ENCODE results near the gene KLHL3. TPM values are rescaled to one million over a fixed set of nuclear protein-coding genes. Genes with fewer than 3 reads are reported as not detected.

KLHL3 gene
- total and polyA plus RNA-seq, 9 of the 15 experiments (the other 6 are each of a cell fraction or from before 2014, with no cell fraction given) = under 0.01 to 1.5 (median 0.22) TPM

DNA sequence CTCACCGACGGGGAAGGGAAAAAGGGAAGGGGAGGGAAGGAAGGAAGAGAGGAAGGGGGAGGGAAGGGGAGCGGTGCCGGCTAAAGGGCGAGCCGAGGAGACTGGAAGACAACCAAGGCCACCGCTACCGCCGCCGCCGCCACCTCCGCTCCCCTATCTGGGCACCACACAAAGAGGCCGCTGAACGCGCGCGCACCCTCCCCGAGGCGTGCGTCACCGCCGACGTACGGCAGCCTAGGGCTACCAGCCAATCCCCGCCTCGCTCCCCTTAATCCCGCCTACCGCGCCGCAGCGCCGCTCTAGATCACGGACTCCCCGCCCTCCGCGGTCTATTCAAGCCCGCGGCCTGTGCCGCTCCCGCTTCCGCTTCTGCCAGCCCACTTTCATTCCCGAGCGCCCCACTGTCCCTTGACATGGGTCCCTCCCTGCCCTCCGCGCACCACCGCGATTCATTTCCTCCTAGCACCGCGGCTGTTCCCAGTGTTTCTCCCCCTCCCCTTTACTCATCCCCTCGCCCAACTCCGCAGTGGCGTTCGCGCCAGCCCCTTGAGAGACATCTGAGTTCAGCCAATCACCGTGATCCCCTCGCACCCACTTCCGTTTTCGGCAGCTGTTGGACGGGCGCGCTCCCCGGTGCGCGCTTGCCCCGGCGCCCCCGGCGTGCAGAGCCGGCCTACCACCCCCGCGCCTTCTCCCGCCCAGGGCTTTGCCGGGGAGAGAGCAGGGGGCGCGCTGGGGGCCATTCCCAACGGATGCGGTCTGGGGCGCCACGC is 18.5 kb upstream of the KLHL3 start, which contains the start of gene HNRNPA0 (continued):
- TF ChIP-seq, protein P1, sequence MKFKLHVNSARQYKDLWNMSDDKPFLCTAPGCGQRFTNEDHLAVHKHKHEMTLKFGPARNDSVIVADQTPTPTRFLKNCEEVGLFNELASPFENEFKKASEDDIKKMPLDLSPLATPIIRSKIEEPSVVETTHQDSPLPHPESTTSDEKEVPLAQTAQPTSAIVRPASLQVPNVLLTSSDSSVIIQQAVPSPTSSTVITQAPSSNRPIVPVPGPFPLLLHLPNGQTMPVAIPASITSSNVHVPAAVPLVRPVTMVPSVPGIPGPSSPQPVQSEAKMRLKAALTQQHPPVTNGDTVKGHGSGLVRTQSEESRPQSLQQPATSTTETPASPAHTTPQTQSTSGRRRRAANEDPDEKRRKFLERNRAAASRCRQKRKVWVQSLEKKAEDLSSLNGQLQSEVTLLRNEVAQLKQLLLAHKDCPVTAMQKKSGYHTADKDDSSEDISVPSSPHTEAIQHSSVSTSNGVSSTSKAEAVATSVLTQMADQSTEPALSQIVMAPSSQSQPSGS (CRISPR knock-in tag; IDR thresholded peaks at IDR 0.05) = no peak
- TF ChIP-seq HLTF (IDR thresholded peaks at IDR 0.05) = no peak; the same call in 1 of the 2 replicates
- no peak for TF ChIP-seq IRF2 (CRISPR knock-in tag; IDR thresholded peaks at IDR 0.05)
- TF ChIP-seq ZFP36 (IDR thresholded peaks at IDR 0.05; ENCODE audit: low read depth, low read length, partially characterized antibody) = no peak
- no peak for TF ChIP-seq SIX5 (IDR thresholded peaks at IDR 0.05; ENCODE audit: borderline replicate concordance in 1 of 2, insufficient read depth in 1 of 2, low read depth in 1 of 2, low read length in 2 of 2)
- no peak for TF ChIP-seq SRSF3 (IDR thresholded peaks at IDR 0.05; ENCODE audit: insufficient read depth, low read length)
- TF ChIP-seq, protein P2, sequence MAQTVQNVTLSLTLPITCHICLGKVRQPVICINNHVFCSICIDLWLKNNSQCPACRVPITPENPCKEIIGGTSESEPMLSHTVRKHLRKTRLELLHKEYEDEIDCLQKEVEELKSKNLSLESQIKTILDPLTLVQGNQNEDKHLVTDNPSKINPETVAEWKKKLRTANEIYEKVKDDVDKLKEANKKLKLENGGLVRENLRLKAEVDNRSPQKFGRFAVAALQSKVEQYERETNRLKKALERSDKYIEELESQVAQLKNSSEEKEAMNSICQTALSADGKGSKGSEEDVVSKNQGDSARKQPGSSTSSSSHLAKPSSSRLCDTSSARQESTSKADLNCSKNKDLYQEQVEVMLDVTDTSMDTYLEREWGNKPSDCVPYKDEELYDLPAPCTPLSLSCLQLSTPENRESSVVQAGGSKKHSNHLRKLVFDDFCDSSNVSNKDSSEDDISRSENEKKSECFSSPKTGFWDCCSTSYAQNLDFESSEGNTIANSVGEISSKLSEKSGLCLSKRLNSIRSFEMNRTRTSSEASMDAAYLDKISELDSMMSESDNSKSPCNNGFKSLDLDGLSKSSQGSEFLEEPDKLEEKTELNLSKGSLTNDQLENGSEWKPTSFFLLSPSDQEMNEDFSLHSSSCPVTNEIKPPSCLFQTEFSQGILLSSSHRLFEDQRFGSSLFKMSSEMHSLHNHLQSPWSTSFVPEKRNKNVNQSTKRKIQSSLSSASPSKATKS (CRISPR knock-in tag; IDR thresholded peaks at IDR 0.05) = no peak
- TF ChIP-seq HOXB6 (CRISPR knock-in tag; IDR thresholded peaks at IDR 0.05; ENCODE audit: borderline replicate concordance) = no peak
- no peak for TF ChIP-seq MTA1 (IDR thresholded peaks at IDR 0.05; ENCODE audit: borderline replicate concordance)
- TF ChIP-seq ZNF232 (CRISPR knock-in tag; IDR thresholded peaks at IDR 0.05) = no peak
- TF ChIP-seq ZZZ3 (IDR thresholded peaks at IDR 0.05) = peak; percentile 95
- no peak for TF ChIP-seq ETV6 (IDR thresholded peaks at IDR 0.05; ENCODE audit: borderline replicate concordance in 1 of 2, low read depth in 2 of 2, low read length in 1 of 2)
- no peak for TF ChIP-seq ETV6 (CRISPR knock-in tag; IDR thresholded peaks at IDR 0.05; ENCODE audit: borderline replicate concordance)
- TF ChIP-seq, protein P3, sequence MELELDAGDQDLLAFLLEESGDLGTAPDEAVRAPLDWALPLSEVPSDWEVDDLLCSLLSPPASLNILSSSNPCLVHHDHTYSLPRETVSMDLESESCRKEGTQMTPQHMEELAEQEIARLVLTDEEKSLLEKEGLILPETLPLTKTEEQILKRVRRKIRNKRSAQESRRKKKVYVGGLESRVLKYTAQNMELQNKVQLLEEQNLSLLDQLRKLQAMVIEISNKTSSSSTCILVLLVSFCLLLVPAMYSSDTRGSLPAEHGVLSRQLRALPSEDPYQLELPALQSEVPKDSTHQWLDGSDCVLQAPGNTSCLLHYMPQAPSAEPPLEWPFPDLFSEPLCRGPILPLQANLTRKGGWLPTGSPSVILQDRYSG (tag; conservative IDR thresholded peaks at IDR 0.05; ENCODE audit: low read depth) = no peak
- TF ChIP-seq FOXJ3 (CRISPR knock-in tag; IDR thresholded peaks at IDR 0.05) = no peak
- peak; percentile 92 for TF ChIP-seq ZFX (CRISPR knock-in tag; IDR thresholded peaks at IDR 0.05)
- TF ChIP-seq JUN (IDR thresholded peaks at IDR 0.05; ENCODE audit: borderline replicate concordance, low read depth, low read length) = no peak
- peak; percentile 85; the same call in 1 of the 2 replicates for TF ChIP-seq JUN (CRISPR knock-in tag; IDR thresholded peaks at IDR 0.05; ENCODE audit: borderline replicate concordance)
- TF ChIP-seq, protein P4, sequence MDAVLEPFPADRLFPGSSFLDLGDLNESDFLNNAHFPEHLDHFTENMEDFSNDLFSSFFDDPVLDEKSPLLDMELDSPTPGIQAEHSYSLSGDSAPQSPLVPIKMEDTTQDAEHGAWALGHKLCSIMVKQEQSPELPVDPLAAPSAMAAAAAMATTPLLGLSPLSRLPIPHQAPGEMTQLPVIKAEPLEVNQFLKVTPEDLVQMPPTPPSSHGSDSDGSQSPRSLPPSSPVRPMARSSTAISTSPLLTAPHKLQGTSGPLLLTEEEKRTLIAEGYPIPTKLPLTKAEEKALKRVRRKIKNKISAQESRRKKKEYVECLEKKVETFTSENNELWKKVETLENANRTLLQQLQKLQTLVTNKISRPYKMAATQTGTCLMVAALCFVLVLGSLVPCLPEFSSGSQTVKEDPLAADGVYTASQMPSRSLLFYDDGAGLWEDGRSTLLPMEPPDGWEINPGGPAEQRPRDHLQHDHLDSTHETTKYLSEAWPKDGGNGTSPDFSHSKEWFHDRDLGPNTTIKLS (IDR thresholded peaks at IDR 0.05; ENCODE audit: borderline replicate concordance, low read depth) = no peak; the same call in 1 of the 2 replicates
- TF ChIP-seq RBM25 (IDR thresholded peaks at IDR 0.05; ENCODE audit: low read depth, low read length, severe bottlenecking) = peak; percentile 62
- TF ChIP-seq ADNP (tag; IDR thresholded peaks at IDR 0.05) = no peak
- TF ChIP-seq PTRF (tag; IDR thresholded peaks at IDR 0.05) = no peak
- TF ChIP-seq CBX1 (IDR thresholded peaks at IDR 0.05; ENCODE audit: low read depth) = peak; percentile 88
